ENCODE measurements around the gene GRB10. TPM values are rescaled to one million over a fixed set of nuclear protein-coding genes. Genes with fewer than 3 reads are reported as not detected.

The GRB10 gene
- polyA plus RNA-seq, 2 of the 4 experiments (the other 2 are of a cell fraction) = 23.2 to 37.0 TPM

DNA sequence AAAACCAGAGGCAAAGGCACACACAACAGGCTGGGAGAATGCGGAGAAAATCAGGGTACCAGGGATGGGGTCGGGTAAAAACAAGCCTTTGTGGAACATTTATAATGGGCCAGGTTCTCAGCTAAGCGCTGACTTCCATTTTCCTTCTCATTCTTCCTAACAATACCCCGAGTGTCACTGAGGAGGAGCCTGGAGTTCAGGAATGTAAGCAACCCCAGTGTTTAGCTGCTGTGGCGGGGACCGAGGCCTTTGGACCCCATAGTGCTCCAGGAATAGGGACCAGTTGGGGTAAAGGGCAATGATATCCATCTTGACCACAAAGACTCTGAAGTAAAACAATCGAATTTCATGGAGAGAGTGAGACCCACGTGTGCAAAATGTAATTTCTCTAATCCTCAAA, 34.2 kb downstream of the GRB10 start:
- TF ChIP-seq CBX8 (IDR thresholded peaks at IDR 0.05) (no peak), TFCP2L1 (CRISPR knock-in tag; IDR thresholded peaks at IDR 0.05) (no peak), POLR2A (IDR thresholded peaks at IDR 0.05; ENCODE audit: low read length) (no peak)
- TF ChIP-seq, protein P1, sequence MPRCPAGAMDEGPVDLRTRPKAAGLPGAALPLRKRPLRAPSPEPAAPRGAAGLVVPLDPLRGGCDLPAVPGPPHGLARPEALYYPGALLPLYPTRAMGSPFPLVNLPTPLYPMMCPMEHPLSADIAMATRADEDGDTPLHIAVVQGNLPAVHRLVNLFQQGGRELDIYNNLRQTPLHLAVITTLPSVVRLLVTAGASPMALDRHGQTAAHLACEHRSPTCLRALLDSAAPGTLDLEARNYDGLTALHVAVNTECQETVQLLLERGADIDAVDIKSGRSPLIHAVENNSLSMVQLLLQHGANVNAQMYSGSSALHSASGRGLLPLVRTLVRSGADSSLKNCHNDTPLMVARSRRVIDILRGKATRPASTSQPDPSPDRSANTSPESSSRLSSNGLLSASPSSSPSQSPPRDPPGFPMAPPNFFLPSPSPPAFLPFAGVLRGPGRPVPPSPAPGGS (IDR thresholded peaks at IDR 0.05) = no peak
- TF ChIP-seq, protein P2, sequence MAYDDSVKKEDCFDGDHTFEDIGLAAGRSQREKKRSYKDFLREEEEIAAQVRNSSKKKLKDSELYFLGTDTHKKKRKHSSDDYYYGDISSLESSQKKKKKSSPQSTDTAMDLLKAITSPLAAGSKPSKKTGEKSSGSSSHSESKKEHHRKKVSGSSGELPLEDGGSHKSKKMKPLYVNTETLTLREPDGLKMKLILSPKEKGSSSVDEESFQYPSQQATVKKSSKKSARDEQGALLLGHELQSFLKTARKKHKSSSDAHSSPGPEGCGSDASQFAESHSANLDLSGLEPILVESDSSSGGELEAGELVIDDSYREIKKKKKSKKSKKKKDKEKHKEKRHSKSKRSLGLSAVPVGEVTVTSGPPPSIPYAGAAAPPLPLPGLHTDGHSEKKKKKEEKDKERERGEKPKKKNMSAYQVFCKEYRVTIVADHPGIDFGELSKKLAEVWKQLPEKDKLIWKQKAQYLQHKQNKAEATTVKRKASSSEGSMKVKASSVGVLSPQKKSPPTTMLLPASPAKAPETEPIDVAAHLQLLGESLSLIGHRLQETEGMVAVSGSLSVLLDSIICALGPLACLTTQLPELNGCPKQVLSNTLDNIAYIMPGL (CRISPR knock-in tag; IDR thresholded peaks at IDR 0.05; ENCODE audit: borderline replicate concordance) = no peak
- CTCF ChIA-PET = interaction anchor here (1.0 kb wide), 1 partner anchor 51 kb away, joined by 3 read pairs; no protein-coding TSS in a partner anchor

DNA sequence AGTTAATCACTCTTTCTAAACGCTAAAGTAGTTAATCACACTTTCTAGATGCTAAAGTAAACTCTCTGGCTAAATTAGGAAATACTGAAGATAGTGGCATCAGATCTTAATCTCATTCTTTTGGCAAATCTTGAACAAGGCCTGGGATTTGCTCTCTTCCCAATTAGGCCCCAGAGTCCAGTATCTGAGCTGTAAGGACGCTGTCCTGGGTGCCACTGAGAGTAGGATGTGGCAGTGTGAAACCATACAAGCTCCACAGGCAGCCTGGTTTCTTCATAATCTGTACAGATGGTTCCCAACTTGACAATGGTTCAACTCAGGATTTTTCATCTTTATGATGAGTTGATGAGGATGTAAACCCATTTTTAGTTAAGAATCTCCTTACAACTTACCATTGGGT, 36.9 kb downstream of the GRB10 start:
- ChIA-PET POLR2A (no interaction called here), CTCF (no interaction called here)
- no peak for ATAC-seq
- no peak for FAIRE-seq
- TF ChIP-seq EHF (CRISPR knock-in tag; IDR thresholded peaks at IDR 0.05) = no peak
- TF ChIP-seq, protein P3, sequence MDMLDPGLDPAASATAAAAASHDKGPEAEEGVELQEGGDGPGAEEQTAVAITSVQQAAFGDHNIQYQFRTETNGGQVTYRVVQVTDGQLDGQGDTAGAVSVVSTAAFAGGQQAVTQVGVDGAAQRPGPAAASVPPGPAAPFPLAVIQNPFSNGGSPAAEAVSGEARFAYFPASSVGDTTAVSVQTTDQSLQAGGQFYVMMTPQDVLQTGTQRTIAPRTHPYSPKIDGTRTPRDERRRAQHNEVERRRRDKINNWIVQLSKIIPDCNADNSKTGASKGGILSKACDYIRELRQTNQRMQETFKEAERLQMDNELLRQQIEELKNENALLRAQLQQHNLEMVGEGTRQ (IDR thresholded peaks at IDR 0.05) = no peak
- H3K4me3 ChIP-seq = no peak overlapping the region
- 86% methylated on average over 2 of the region's 2 CpGs for WGBS (ENCODE audit: missing lambda C conversion rate)
- no peak overlapping the region for H3K4me2 ChIP-seq
- no peak overlapping the region for H3K27ac ChIP-seq
- H3K9me3 ChIP-seq = no peaks in the 10 kb centered on the region
- no peak for DNase-seq (ENCODE audit: low read depth in 1 of 2, low spot score in 1 of 2)
- no peaks in the 10 kb centered on the region for H3K4me1 ChIP-seq

More for the DNA sequence above, 34.2 kb downstream of the GRB10 start:
- Histone ChIP-seq H3K4me2 (no peak overlapping the region), H3K27ac (no peak overlapping the region), H3K4me1 (no peaks in the 10 kb centered on the region), H3K4me3 (no peak overlapping the region), H3K9me3 (no peaks in the 10 kb centered on the region)
- ATAC-seq (no peak), DNase-seq (ENCODE audit: low read depth in 1 of 2, low spot score in 1 of 2) (no peak), FAIRE-seq (no peak)
- 79% methylated on average over 8 of the region's 8 CpGs for WGBS (ENCODE audit: missing lambda C conversion rate)
- POLR2A ChIA-PET = no interaction called here

DNA sequence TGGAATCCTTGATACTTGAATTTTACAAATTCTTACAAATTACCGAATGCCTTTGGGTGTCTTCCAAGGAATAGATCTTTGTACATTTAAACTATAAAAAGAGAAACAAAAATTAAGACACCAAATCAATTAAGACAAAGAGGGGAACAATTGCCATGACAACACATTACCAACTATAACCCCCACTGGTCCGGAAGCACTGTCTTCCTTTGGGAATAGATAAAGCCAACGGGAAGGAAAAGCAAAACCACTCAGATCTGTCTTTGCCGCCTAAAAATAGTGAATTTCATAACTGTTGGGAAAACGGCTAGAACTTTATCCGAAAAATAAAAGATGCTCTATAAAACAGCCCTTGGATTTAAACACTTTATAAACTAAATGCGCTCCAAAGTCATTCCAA, 37.4 kb downstream of the GRB10 start:
- H3K27ac ChIP-seq = no peak overlapping the region
- CTCF ChIA-PET = no interaction called here
- ATAC-seq (no peak), FAIRE-seq (no peak), DNase-seq (ENCODE audit: low read depth in 1 of 2, low spot score in 1 of 2) (no peak)
- no peak overlapping the region for H3K4me2 ChIP-seq
- H3K9me3 ChIP-seq = no peaks in the 10 kb centered on the region
- 92% methylated on average over 7 of the region's 7 CpGs for WGBS (ENCODE audit: missing lambda C conversion rate)
- no peak overlapping the region for H3K4me3 ChIP-seq
- POLR2A ChIA-PET = no interaction called here
- no peaks in the 10 kb centered on the region; the same call in 2 of the 3 replicates for H3K4me1 ChIP-seq
- no peak for TF ChIP-seq POLR2A (IDR thresholded peaks at IDR 0.05; ENCODE audit: low read length)
- TF ChIP-seq FOXS1 (CRISPR knock-in tag; IDR thresholded peaks at IDR 0.05) = no peak
- TF ChIP-seq RFX5 (IDR thresholded peaks at IDR 0.05) = no peak
- no peak for TF ChIP-seq GATA3 (IDR thresholded peaks at IDR 0.05; ENCODE audit: borderline replicate concordance)
- TF ChIP-seq NFE2L2 (conservative IDR thresholded peaks at IDR 0.05; ENCODE audit: low read length) = no peak

DNA sequence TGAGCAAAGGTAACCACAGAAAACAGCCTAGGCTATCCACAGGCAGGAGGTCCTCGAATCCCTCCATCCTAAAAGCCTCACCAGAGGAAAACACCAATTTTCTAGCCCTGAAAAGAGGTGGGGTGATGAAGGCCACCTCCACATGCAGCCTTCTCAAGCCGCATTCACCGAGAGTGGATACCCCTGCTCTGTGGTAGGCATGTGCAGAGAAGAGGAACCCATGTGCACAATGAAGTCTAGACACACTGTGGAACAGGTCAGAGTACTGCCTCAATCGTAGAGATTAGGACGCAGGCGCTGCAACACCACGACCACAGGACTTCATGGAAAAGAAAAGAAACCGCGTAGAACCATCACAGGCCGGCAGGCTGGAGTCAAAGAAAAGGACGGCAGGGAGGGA, 38.8 kb downstream of the GRB10 start:
- POLR2A ChIA-PET = no interaction called here

More for the DNA sequence above, 38.8 kb downstream of the GRB10 start:
- Histone ChIP-seq H3K9me3 (no peaks in the 10 kb centered on the region), H3K4me2 (no peak overlapping the region), H3K27ac (no peak overlapping the region), H3K4me1 (peaks cover 14% of the 10 kb centered on the region), H3K4me3 (no peak overlapping the region)
- TF ChIP-seq ZSCAN20 (CRISPR knock-in tag; IDR thresholded peaks at IDR 0.05) (no peak), NFE2L2 (conservative IDR thresholded peaks at IDR 0.05; ENCODE audit: low read length) (no peak), CHD2 (IDR thresholded peaks at IDR 0.05; ENCODE audit: low read length, partially characterized antibody) (no peak), FOXS1 (CRISPR knock-in tag; IDR thresholded peaks at IDR 0.05) (no peak), GATA3 (IDR thresholded peaks at IDR 0.05; ENCODE audit: borderline replicate concordance) (no peak), POLR2A (IDR thresholded peaks at IDR 0.05; ENCODE audit: low read length) (no peak), ZNF302 (CRISPR knock-in tag; IDR thresholded peaks at IDR 0.05) (no peak), RCOR1 (IDR thresholded peaks at IDR 0.05; ENCODE audit: low read depth, low read length) (no peak), ESRRA (IDR thresholded peaks at IDR 0.05; ENCODE audit: borderline replicate concordance, low read length) (no peak)
- TF ChIP-seq, protein P4, sequence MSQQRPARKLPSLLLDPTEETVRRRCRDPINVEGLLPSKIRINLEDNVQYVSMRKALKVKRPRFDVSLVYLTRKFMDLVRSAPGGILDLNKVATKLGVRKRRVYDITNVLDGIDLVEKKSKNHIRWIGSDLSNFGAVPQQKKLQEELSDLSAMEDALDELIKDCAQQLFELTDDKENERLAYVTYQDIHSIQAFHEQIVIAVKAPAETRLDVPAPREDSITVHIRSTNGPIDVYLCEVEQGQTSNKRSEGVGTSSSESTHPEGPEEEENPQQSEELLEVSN (IDR thresholded peaks at IDR 0.05; ENCODE audit: borderline replicate concordance, low read depth) = no peak
- FAIRE-seq = no peak
- ATAC-seq = no peak
- WGBS (ENCODE audit: missing lambda C conversion rate) = 89% methylated on average over 11 of the region's 11 CpGs
- no peak for DNase-seq (ENCODE audit: low read depth in 1 of 2, low spot score in 1 of 2)
- CTCF ChIA-PET = no interaction called here

Data from A549 (cell line).